HFFc6 (cell line): ENCODE data around the gene TTC12. TPM values are rescaled to one million over a fixed set of nuclear protein-coding genes. Genes with fewer than 3 reads are reported as not detected.

Source experiments
- DNase-seq: peaks from one replicate; pipeline ENCODE4 v3.0.0-alpha.2; 2018
- H3K27ac Mint-ChIP-seq: 2 replicates; pipeline ENCODE4 v1.8.0; 2020; ENCODE audit warnings: mild to moderate bottlenecking, mixed read lengths
- H3K27me3 Mint-ChIP-seq: 2 replicates; pipeline ENCODE4 v1.8.0; 2021; ENCODE audit warnings: mild to moderate bottlenecking, moderate library complexity, mixed read lengths; ENCODE audit not compliant: insufficient read depth
- H3K36me3 Mint-ChIP-seq: 2 replicates; pipeline ENCODE4 v1.8.0; 2021; ENCODE audit warnings: low read depth, mixed read lengths
- H3K4me1 Mint-ChIP-seq: 2 replicates; pipeline ENCODE4 v1.8.0; 2020; ENCODE audit warnings: low read depth, mixed read lengths
- H3K4me3 Mint-ChIP-seq: 2 replicates; pipeline ENCODE4 v1.8.0; 2020; ENCODE audit warnings: mild to moderate bottlenecking, moderate library complexity, mixed read lengths
- H3K9me3 Mint-ChIP-seq: 2 replicates; pipeline ENCODE4 v1.8.0; 2020; ENCODE audit warnings: mild to moderate bottlenecking, mixed read lengths
- CTCF ChIP-seq: fragments of 200-600 bp; sonication (generic); IDR thresholded peaks from 2 replicates; pipeline ENCODE4 v1.5.0; 2021; ENCODE audit warnings: antibody characterized with exemption, mild to moderate bottlenecking
- total RNA-seq, 6 experiments: library from RNA; stranded (reverse); fragmentation: NEBNext Ultra II Directional; extraction: Animal tissue kit (Norgen Biotek cat#: 25700); gene quantifications; 2 replicates in 1 of 6; 3 replicates in 5 of 6; pipeline ENCODE4 v1.2.3, GENCODE V29; 2021

TTC12 gene
- total RNA-seq, 6 experiments from 2014 or later: 7.4 to 11.4 (median 9.5) TPM

GRCh38 chr11:113278925-113279324 lies 35.5 kb upstream of the TTC12 start:
- peaks cover 9% of the 10 kb centered on the region for H3K27me3 Mint-ChIP-seq
- TF ChIP-seq CTCF: no peak
- no peaks in the 10 kb centered on the region for H3K36me3 Mint-ChIP-seq
- no peak overlapping the region for H3K27ac Mint-ChIP-seq
- no peaks in the 10 kb centered on the region for H3K9me3 Mint-ChIP-seq
- H3K4me3 Mint-ChIP-seq: no peak overlapping the region
- H3K4me1 Mint-ChIP-seq: no peaks in the 10 kb centered on the region
- no peak for DNase-seq

GRCh38 chr11:113279591-113279990 lies 34.8 kb upstream of the TTC12 start:
- Mint-ChIP-seq H3K27ac (no peak overlapping the region), H3K9me3 (no peaks in the 10 kb centered on the region), H3K4me1 (no peaks in the 10 kb centered on the region), H3K27me3 (peaks cover 9% of the 10 kb centered on the region), H3K36me3 (no peaks in the 10 kb centered on the region), H3K4me3 (no peak overlapping the region)
- no peak for DNase-seq
- TF ChIP-seq CTCF: no peak

- H3K4me1 Mint-ChIP-seq: no peaks in the 10 kb centered on the region
- H3K36me3 Mint-ChIP-seq: no peaks in the 10 kb centered on the region
- H3K27ac Mint-ChIP-seq: no peak overlapping the region
- peaks cover 8% of the 10 kb centered on the region for H3K27me3 Mint-ChIP-seq
- H3K9me3 Mint-ChIP-seq: no peaks in the 10 kb centered on the region
- TF ChIP-seq CTCF: no peak
- DNase-seq: no peak
- no peak overlapping the region for H3K4me3 Mint-ChIP-seq
These were observed 33.2 kb upstream of the TTC12 start for GRCh38 chr11:113281052-113281725.

GRCh38 chr11:113282898-113283437 lies 31.4 kb upstream of the TTC12 start:
- Mint-ChIP-seq H3K36me3 (no peaks in the 10 kb centered on the region), H3K27me3 (no peaks in the 10 kb centered on the region; the same call in none of the 2 replicates), H3K27ac (no peak overlapping the region), H3K9me3 (no peaks in the 10 kb centered on the region), H3K4me3 (no peak overlapping the region), H3K4me1 (no peaks in the 10 kb centered on the region)
- TF ChIP-seq CTCF: no peak
- no peak for DNase-seq

GRCh38 chr11:113283881-113284280 lies 30.5 kb upstream of the TTC12 start:
- no peak for DNase-seq
- H3K27ac Mint-ChIP-seq: no peak overlapping the region
- no peak overlapping the region for H3K4me3 Mint-ChIP-seq
- peaks cover 2% of the 10 kb centered on the region for H3K27me3 Mint-ChIP-seq
- H3K36me3 Mint-ChIP-seq: no peaks in the 10 kb centered on the region
- TF ChIP-seq CTCF: no peak
- H3K4me1 Mint-ChIP-seq: no peaks in the 10 kb centered on the region
- no peaks in the 10 kb centered on the region for H3K9me3 Mint-ChIP-seq
